ENCODE results near the gene LPCAT1. TPM values are rescaled to one million over a fixed set of nuclear protein-coding genes. Genes with fewer than 3 reads are reported as not detected.
A peak's percentile ranks its signal among the peaks of the same experiment; 100 is the strongest.

LPCAT1 gene
- total RNA-seq, 2 donors from 2014 or later = 78.5 to 124 TPM

DNA sequence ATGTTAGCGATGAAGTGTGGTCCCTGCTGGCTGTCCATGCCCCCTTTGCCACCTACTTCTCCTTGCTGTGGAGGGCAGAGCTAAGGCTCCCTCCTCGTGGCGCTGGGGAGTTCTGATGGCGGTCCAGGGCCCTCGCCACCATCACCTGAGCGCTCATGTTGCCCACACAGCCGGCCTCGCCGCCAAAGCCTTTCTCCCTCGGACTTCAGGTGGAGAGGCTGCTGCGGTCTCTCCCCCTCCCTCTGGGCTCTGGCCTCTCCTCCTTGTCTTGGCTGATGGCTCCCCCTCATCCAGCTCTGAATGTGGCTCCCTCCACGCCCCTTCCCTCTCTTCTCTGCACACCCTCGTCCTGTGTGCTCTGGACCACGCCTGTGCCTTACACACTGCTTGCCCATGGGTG is 14.5 kb upstream of the LPCAT1 start:
- Mint-ChIP-seq H3K36me3 (ENCODE audit: low read depth) (no peaks in the 10 kb centered on the region), H3K4me3 (no peak overlapping the region), H3K27me3 (ENCODE audit: insufficient read depth) (peaks cover 3% of the 10 kb centered on the region), H3K9me3 (no peaks in the 10 kb centered on the region), H3K4me1 (no peaks in the 10 kb centered on the region), H3K27ac (no peak overlapping the region)
- Histone ChIP-seq H3K27me3 (ENCODE audit: control insufficient read depth, insufficient read depth, low read length, poor library complexity, severe bottlenecking) (no peaks in the 10 kb centered on the region), H3K4me3 (ENCODE audit: low read length) (no peak overlapping the region), H3K4me1 (ENCODE audit: control insufficient read depth, insufficient read depth, low read length) (no peaks in the 10 kb centered on the region), H3K36me3 (ENCODE audit: control insufficient read depth, insufficient read depth, low read length) (no peaks in the 10 kb centered on the region), H3K9me3 (ENCODE audit: control insufficient read depth, low read length) (peaks cover 6% of the 10 kb centered on the region), H3K9ac (ENCODE audit: extremely low read depth, low read length, poor library complexity, severe bottlenecking) (no peak overlapping the region), H3K27ac (ENCODE audit: low read depth, low read length) (no peak overlapping the region)
- peak; percentile 16 for DNase-seq
- 89 to 91% methylated on average over 10 to 14 of the region's 14 CpGs for WGBS, 2 experiments (ENCODE audit: insufficient coverage in 1 of 2, insufficient read length in 1 of 2)
- TF ChIP-seq CTCF (conservative IDR thresholded peaks at IDR 0.05) = no peak

DNA sequence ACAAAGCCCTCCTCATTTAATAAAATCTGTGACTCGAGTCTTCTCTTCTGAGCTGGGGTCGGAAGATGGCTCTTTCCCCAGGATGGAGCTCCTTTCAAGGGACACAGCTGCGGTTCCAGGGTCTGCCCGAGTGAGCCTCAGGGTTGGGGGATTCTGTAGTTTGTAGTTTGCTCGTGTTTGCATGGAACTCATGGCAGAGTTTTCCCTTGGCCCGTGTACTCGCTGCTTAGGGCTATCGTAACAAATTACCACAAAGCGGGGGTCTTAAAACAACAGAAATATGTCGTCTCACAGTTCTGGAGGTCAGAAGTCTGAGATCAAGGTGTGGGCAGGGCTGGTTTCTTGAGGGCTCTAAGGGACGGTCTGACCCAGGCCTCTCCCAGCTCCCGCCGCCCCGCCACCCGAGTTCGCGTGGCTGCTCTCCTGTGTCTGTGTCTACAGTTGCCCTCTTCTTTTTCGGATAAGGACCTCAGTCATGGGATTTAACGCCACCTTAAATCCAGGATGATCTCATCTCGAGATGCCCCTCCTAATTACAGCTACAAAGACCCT is 13.9 kb upstream of the LPCAT1 start:
- no peaks in the 10 kb centered on the region for H3K36me3 Mint-ChIP-seq (ENCODE audit: low read depth)
- H3K27me3 Mint-ChIP-seq (ENCODE audit: insufficient read depth) = peaks cover 3% of the 10 kb centered on the region
- no peaks in the 10 kb centered on the region for H3K9me3 Mint-ChIP-seq
- WGBS, 2 experiments (ENCODE audit: insufficient coverage in 1 of 2, insufficient read length in 1 of 2) = 91 to 94% methylated on average over 18 to 20 of the region's 20 CpGs
- peak; percentile 20 for DNase-seq
- no peaks in the 10 kb centered on the region for H3K4me1 Mint-ChIP-seq
- H3K36me3 ChIP-seq (ENCODE audit: control insufficient read depth, insufficient read depth, low read length) = no peaks in the 10 kb centered on the region
- H3K9me3 ChIP-seq (ENCODE audit: control insufficient read depth, low read length) = peaks cover 6% of the 10 kb centered on the region
- H3K27ac Mint-ChIP-seq = no peak overlapping the region
- H3K27me3 ChIP-seq (ENCODE audit: control insufficient read depth, insufficient read depth, low read length, poor library complexity, severe bottlenecking) = no peaks in the 10 kb centered on the region
- no peak overlapping the region for H3K4me3 Mint-ChIP-seq
- no peak overlapping the region for H3K9ac ChIP-seq (ENCODE audit: extremely low read depth, low read length, poor library complexity, severe bottlenecking)
- H3K4me1 ChIP-seq (ENCODE audit: control insufficient read depth, insufficient read depth, low read length) = no peaks in the 10 kb centered on the region
- H3K4me3 ChIP-seq (ENCODE audit: low read length) = no peak overlapping the region
- no peak overlapping the region for H3K27ac ChIP-seq (ENCODE audit: low read depth, low read length)
- no peak for TF ChIP-seq CTCF (conservative IDR thresholded peaks at IDR 0.05)

GRCh38 chr5:1536871-1537602 is 13.3 kb upstream of the LPCAT1 start:
- Mint-ChIP-seq H3K4me1 (no peaks in the 10 kb centered on the region), H3K27me3 (ENCODE audit: insufficient read depth) (peaks cover 3% of the 10 kb centered on the region), H3K4me3 (no peak overlapping the region), H3K36me3 (ENCODE audit: low read depth) (no peaks in the 10 kb centered on the region), H3K27ac (no peak overlapping the region), H3K9me3 (no peaks in the 10 kb centered on the region)
- 90 to 100% methylated on average over 2 to 8 of the region's 8 CpGs for WGBS, 2 experiments (ENCODE audit: insufficient coverage in 1 of 2, insufficient read length in 1 of 2)
- no peak overlapping the region for H3K27ac ChIP-seq (ENCODE audit: low read depth, low read length)
- no peaks in the 10 kb centered on the region for H3K4me1 ChIP-seq (ENCODE audit: control insufficient read depth, insufficient read depth, low read length)
- H3K9me3 ChIP-seq (ENCODE audit: control insufficient read depth, low read length) = peaks cover 6% of the 10 kb centered on the region
- peak; percentile 20 for DNase-seq
- H3K27me3 ChIP-seq (ENCODE audit: control insufficient read depth, insufficient read depth, low read length, poor library complexity, severe bottlenecking) = no peaks in the 10 kb centered on the region
- TF ChIP-seq CTCF (conservative IDR thresholded peaks at IDR 0.05) = no peak
- no peak overlapping the region for H3K9ac ChIP-seq (ENCODE audit: extremely low read depth, low read length, poor library complexity, severe bottlenecking)
- no peak overlapping the region for H3K4me3 ChIP-seq (ENCODE audit: low read length)
- no peaks in the 10 kb centered on the region for H3K36me3 ChIP-seq (ENCODE audit: control insufficient read depth, insufficient read depth, low read length)

Data from endodermal cell (in vitro differentiated cells).